IMR-90 (cell line): ENCODE measurements around the gene A1BG. TPM values are rescaled to one million over a fixed set of nuclear protein-coding genes. Genes with fewer than 3 reads are reported as not detected.

Experiments used
- ATAC-seq: fragments of 200-7000 bp; cut with Tn5 transposase; 2 replicates; pipeline ENCODE4 v1.9.1; 2020; ENCODE audit warnings: low read depth, mild to moderate bottlenecking, moderate library complexity
- BruUV-seq: library from RNA; stranded (reverse); fragments of 400-500 nt; replicated peaks from 2 replicates; lab custom pipeline; 2021; lab: Mats Ljungman, UMichigan
- CTCF ChIA-PET: fragments of 300-600 bp; formaldehyde crosslinking; extraction: SDS; loops from one replicate; lab custom pipeline; 2021; ENCODE audit warnings: antibody characterized with exemption; lab: Yijun Ruan, JAX
- POLR2A ChIA-PET: fragments of 300-600 bp; sonication (Branson Sonifier 250); formaldehyde crosslinking; loops from one replicate; lab custom pipeline; 2022; ENCODE audit warnings: antibody characterized with exemption; ENCODE audit not compliant: unreplicated experiment; lab: Charles Lee
- DNase-seq: peaks from one replicate; pipeline ENCODE4 v3.0.0; 2013
- H2AFZ ChIP-seq: replicated peaks from 2 replicates; pipeline ENCODE3; 2013; ENCODE audit warnings: low read length, mild to moderate bottlenecking; ENCODE audit not compliant: poor library complexity
- H2AK5ac ChIP-seq: 2 replicates; pipeline ENCODE4 v1.6.1; 2013; ENCODE audit warnings: low read depth, low read length, inconsistent platforms
- H2AK9ac ChIP-seq: replicated peaks from 2 replicates; pipeline ENCODE3; 2013; ENCODE audit warnings: mild to moderate bottlenecking, low read depth, low read length, moderate library complexity; ENCODE audit not compliant: poor library complexity
- H2BK120ac ChIP-seq: 2 replicates; pipeline ENCODE4 v1.6.1; 2013; ENCODE audit warnings: low read depth, low read length, inconsistent platforms
- H2BK15ac ChIP-seq: 3 replicates; pipeline ENCODE4 v1.6.1; 2013; ENCODE audit warnings: low read depth, low read length, inconsistent platforms
- H2BK20ac ChIP-seq: 2 replicates; pipeline ENCODE4 v1.6.1; 2013; ENCODE audit warnings: low read depth, mild to moderate bottlenecking, inconsistent platforms, low read length, moderate library complexity
- H2BK5ac ChIP-seq: 2 replicates; pipeline ENCODE4 v1.6.1; 2013; ENCODE audit warnings: mild to moderate bottlenecking, low read depth, low read length, inconsistent platforms; ENCODE audit not compliant: poor library complexity, severe bottlenecking
- H3K14ac ChIP-seq: replicated peaks from 2 replicates; pipeline ENCODE4 v1.6.1; 2013; ENCODE audit warnings: low read depth, low read length, inconsistent platforms
- H3K18ac ChIP-seq: 2 replicates; pipeline ENCODE4 v1.6.1; 2013; ENCODE audit warnings: low read depth, low read length, control low read depth
- H3K23ac ChIP-seq: 2 replicates; pipeline ENCODE4 v1.6.1; 2013; ENCODE audit warnings: low read depth, low read length, inconsistent platforms
- H3K27ac ChIP-seq: 2 replicates; pipeline ENCODE4 v1.5.1; 2013; ENCODE audit warnings: mild to moderate bottlenecking, control low read depth, low read length; ENCODE audit not compliant: insufficient read depth
- H3K27me3 ChIP-seq: 2 replicates; pipeline ENCODE4 v1.6.1; 2013; ENCODE audit warnings: low read length; ENCODE audit not compliant: control insufficient read depth, insufficient read depth
- H3K36me3 ChIP-seq: 2 replicates; pipeline ENCODE4 v1.6.1; 2013; ENCODE audit warnings: low read length, mixed read lengths; ENCODE audit not compliant: control insufficient read depth, insufficient read depth
- H3K4ac ChIP-seq: 2 replicates; pipeline ENCODE4 v1.6.1; 2013; ENCODE audit warnings: low read depth, low read length, inconsistent platforms
- H3K4me1 ChIP-seq: 2 replicates; pipeline ENCODE4 v1.6.1; 2013; ENCODE audit warnings: low read length, mixed read lengths; ENCODE audit not compliant: control insufficient read depth, insufficient read depth
- H3K4me2 ChIP-seq: 2 replicates; pipeline ENCODE4 v1.6.1; 2013; ENCODE audit warnings: low read depth, mild to moderate bottlenecking, control low read depth, low read length, moderate library complexity
- H3K4me3 ChIP-seq: 2 replicates; pipeline ENCODE4 v1.5.1; 2013; ENCODE audit warnings: low read depth, mild to moderate bottlenecking, control low read depth, low read length, moderate library complexity; ENCODE audit not compliant: insufficient read depth
- H3K56ac ChIP-seq: 2 replicates; pipeline ENCODE4 v1.6.1; 2013; ENCODE audit warnings: low read length, inconsistent platforms; ENCODE audit not compliant: insufficient read depth; ENCODE audit errors: extremely low read depth
- H3K79me1 ChIP-seq, 2 experiments: 2 replicates each; pipeline ENCODE4 v1.6.1; 2013; ENCODE audit warnings: low read length in 2 of 2, inconsistent platforms in 1 of 2, low read depth in 1 of 2
- H3K9ac ChIP-seq: 2 replicates; pipeline ENCODE4 v1.6.1; 2013; ENCODE audit warnings: low read depth, low read length, control low read depth
- H3K9me1 ChIP-seq: 2 replicates; pipeline ENCODE4 v1.6.1; 2013; ENCODE audit warnings: low read length, inconsistent platforms; ENCODE audit not compliant: insufficient read depth
- H3K9me3 ChIP-seq: 2 replicates; pipeline ENCODE4 v1.6.1; 2013; ENCODE audit warnings: low read length; ENCODE audit not compliant: control insufficient read depth, insufficient read depth
- H4K20me1 ChIP-seq: 2 replicates; pipeline ENCODE4 v1.6.1; 2013; ENCODE audit warnings: low read length, inconsistent platforms; ENCODE audit not compliant: insufficient read depth
- H4K5ac ChIP-seq: 2 replicates; pipeline ENCODE4 v1.6.1; 2013; ENCODE audit warnings: mild to moderate bottlenecking, low read depth, low read length, control low read depth
- H4K8ac ChIP-seq, 2 experiments: 2 replicates each; pipeline ENCODE4 v1.6.1; 2013; ENCODE audit warnings: low read depth in 2 of 2, low read length in 2 of 2, control low read depth in 1 of 2, inconsistent platforms in 1 of 2
- H4K91ac ChIP-seq: 2 replicates; pipeline ENCODE4 v1.6.1; 2013; ENCODE audit warnings: low read depth, low read length, inconsistent platforms; ENCODE audit not compliant: insufficient read depth
- CEBPB ChIP-seq: IDR thresholded peaks from 2 replicates; pipeline ENCODE4 v1.6.1; 2012; ENCODE audit warnings: low read depth, low read length, improper control_type of control experiment
- CTCF ChIP-seq: conservative IDR thresholded peaks from 2 replicates; pipeline ENCODE4 v1.5.1; 2012; ENCODE audit warnings: mild to moderate bottlenecking, low read depth, low read length, improper control_type of control experiment
- FOS ChIP-seq: fragments of 150-350 bp; IDR thresholded peaks from 2 replicates; pipeline ENCODE4 v1.6.1; 2016; ENCODE audit warnings: low read depth, low read length
- MAFK ChIP-seq: IDR thresholded peaks from 2 replicates; pipeline ENCODE4 v1.6.1; 2012; ENCODE audit warnings: low read depth, low read length, improper control_type of control experiment
- MXI1 ChIP-seq: IDR thresholded peaks from 2 replicates; pipeline ENCODE4 v1.6.1; 2012; ENCODE audit warnings: low read depth, mild to moderate bottlenecking, low read length, moderate library complexity, borderline replicate concordance
- NFE2L2 ChIP-seq: fragments of 150-350 bp; IDR thresholded peaks from 2 replicates; pipeline ENCODE4 v1.6.1; 2016; ENCODE audit warnings: low read depth, mild to moderate bottlenecking, low read length
- RFX5 ChIP-seq: IDR thresholded peaks from 2 replicates; pipeline ENCODE4 v1.8.0; 2012; ENCODE audit warnings: low read depth, mild to moderate bottlenecking, low read length, moderate library complexity
- SMC3 ChIP-seq: fragments of 150-350 bp; IDR thresholded peaks from 2 replicates; pipeline ENCODE4 v1.6.1; 2016; ENCODE audit warnings: low read depth, mild to moderate bottlenecking, antibody characterized with exemption, low read length, moderate library complexity
- WGBS, 2 experiments: methylation state at CpG; one replicate each; pipeline versions ENCODE4 v1.1.5 to v1.1.7; 2013; ENCODE audit warnings: missing lambda C conversion rate in 2 of 2; ENCODE audit not compliant: insufficient read length in 1 of 2; ENCODE audit errors: extremely low coverage in 2 of 2; 5-methylcytosine and 5-hydroxymethylcytosine counted together
- dilution Hi-C: fragments of 300-500 bp; cut with HindIII; formaldehyde crosslinking; loops from one replicate; pipeline ENCODE4 v1.14.3; 2018; ENCODE audit warnings: low sequenced_read_pairs; ENCODE audit not compliant: unreplicated experiment
- in situ Hi-C: fragments of 300-500 bp; cut with MboI; formaldehyde crosslinking; loops from 3 replicates; pipeline ENCODE4 v1.14.3; 2019; ENCODE audit warnings: low sequenced_read_pairs, inconsistent platforms, mixed read lengths
- intact Hi-C: fragments of 100-400 bp; cut with micrococcal nuclease; formaldehyde crosslinking; loops from 2 replicates; pipeline ENCODE4 v1.10.0; 2022
- polyA plus RNA-seq, 3 experiments: library from polyadenylated mRNA; depleted of rRNA; stranded (reverse); fragments of >200 nt; gene quantifications; 2 replicates each; pipeline ENCODE4 v1.2.3, GENCODE V29; 2012; ENCODE audit warnings: low replicate concordance in 1 of 3
- total RNA-seq: library from RNA; depleted of rRNA; stranded (reverse); fragments of >200 nt; gene quantifications from 2 replicates; pipeline ENCODE4 v1.2.3, GENCODE V29; 2012

A1BG gene
- total and polyA plus RNA-seq, 2 of the 4 experiments (the other 2 are of a cell fraction), result 4.5 to 54.5 TPM

DNA sequence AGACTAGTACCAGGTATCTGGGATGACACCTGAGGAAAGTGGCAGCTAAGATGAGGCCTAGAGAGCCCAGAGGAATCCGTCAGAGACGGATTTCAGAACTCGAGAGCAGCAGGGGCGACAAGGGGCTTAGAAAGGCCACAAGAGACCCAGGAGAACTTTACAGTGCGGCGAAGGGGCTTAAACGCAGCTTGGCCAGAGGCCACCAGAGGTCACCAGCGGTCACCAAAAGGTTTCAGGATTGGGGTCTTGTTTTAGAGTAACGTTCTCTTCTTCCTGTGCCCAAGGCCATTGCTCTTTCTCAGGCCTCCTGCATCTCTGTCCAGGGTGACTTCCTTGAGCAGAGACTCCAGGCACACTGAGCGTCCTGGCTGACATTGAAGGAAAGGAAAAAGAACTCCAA, 24.3 kb downstream of the A1BG start:
- TF ChIP-seq MAFK (no peak), CEBPB (no peak), FOS (no peak), NFE2L2 (no peak), RFX5 (no peak), MXI1 (no peak), CTCF (no peak; the same call in 1 of the 2 replicates), SMC3 (no peak)
- CTCF ChIA-PET, result no interaction called here
- ATAC-seq (no peak), DNase-seq (no peak)
- BruUV-seq, result no TSS peak
- Histone ChIP-seq H3K4ac (no peak overlapping the region), H4K8ac (no peak overlapping the region), H3K27me3 (no peaks in the 10 kb centered on the region), H3K18ac (no peak overlapping the region), H2AK5ac (no peak overlapping the region), H2BK5ac (no peak overlapping the region), H4K91ac (no peak overlapping the region), H3K27ac (no peak overlapping the region), H3K23ac (no peak overlapping the region), H3K9ac (no peak overlapping the region), H2BK15ac (no peak overlapping the region), H3K9me1 (peaks cover 14% of the 10 kb centered on the region), H3K56ac (no peak overlapping the region), H3K4me2 (no peak overlapping the region), H3K36me3 (no peaks in the 10 kb centered on the region), H2BK20ac (no peak overlapping the region), H3K9me3 (no peaks in the 10 kb centered on the region), H3K79me1 (peaks cover 30 to 62% of the 10 kb centered on the region in 2 experiments), H2BK120ac (no peak overlapping the region), H3K4me1 (peaks cover 2% of the 10 kb centered on the region; the same call in 1 of the 2 replicates), H3K14ac (no peak overlapping the region), H4K5ac (no peak overlapping the region), H2AK9ac (peak overlapping the region; percentile 26), H4K20me1 (peaks cover 5% of the 10 kb centered on the region; the same call in 1 of the 2 replicates), H3K4me3 (no peak overlapping the region), H2AFZ (no peak overlapping the region)
- intact Hi-C loops, result no loop called here
- in situ Hi-C loops, result no loop called here
- dilution Hi-C loops, result no loop called here
- WGBS, 2 experiments, result 64% methylated on average over 4 of the region's 10 CpGs; no CpG with 5 or more reads in 1 of the 2 experiments
- POLR2A ChIA-PET, result no interaction called here
